ENCODE measurements around the gene TADA1.

DNA sequence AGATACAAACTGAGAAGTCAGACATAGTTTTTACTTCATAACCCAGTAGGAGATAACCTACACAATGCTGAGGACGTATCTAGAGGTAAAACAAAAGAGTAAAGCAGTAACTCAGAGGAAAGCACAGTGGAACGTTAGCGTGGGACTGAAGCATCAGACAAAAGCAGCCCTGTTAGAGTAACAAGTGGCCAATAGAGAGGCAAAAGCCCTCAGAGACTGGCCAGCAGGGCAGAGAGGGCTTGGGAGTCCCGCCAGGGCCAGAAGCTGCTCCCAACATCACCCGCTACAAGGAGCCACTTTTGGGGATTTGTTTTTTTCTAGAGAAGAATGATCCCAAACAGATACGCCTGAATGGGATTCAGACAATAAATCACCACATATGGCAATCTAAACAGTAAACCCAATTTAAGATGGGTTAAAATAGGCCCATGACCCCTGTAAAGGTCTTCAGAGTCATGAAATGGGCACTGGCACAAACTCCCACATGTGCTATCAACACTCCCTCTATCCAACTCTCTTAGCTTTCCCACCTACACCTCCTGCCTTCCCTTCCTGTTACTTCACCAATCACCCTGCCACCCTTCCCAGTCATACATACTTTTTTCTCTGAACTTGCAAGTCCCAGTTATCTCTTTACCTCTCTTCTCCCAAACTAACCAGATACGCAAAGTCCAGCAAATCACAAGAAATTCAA, 17.2 kb downstream of the TADA1 start:
- TF ChIP-seq, protein P1, sequence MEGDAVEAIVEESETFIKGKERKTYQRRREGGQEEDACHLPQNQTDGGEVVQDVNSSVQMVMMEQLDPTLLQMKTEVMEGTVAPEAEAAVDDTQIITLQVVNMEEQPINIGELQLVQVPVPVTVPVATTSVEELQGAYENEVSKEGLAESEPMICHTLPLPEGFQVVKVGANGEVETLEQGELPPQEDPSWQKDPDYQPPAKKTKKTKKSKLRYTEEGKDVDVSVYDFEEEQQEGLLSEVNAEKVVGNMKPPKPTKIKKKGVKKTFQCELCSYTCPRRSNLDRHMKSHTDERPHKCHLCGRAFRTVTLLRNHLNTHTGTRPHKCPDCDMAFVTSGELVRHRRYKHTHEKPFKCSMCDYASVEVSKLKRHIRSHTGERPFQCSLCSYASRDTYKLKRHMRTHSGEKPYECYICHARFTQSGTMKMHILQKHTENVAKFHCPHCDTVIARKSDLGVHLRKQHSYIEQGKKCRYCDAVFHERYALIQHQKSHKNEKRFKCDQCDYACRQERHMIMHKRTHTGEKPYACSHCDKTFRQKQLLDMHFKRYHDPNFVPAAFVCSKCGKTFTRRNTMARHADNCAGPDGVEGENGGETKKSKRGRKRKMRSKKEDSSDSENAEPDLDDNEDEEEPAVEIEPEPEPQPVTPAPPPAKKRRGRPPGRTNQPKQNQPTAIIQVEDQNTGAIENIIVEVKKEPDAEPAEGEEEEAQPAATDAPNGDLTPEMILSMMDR (IDR thresholded peaks at IDR 0.05), result no peak
- no peak for TF ChIP-seq CBFB (CRISPR knock-in tag; IDR thresholded peaks at IDR 0.05; ENCODE audit: low read depth)
- no peak for TF ChIP-seq RORB (CRISPR knock-in tag; IDR thresholded peaks at IDR 0.05)
